HG03045 (cell line): ENCODE data around the gene SMAP1.

Source experiments
- ATAC-seq: cut with Tn5 transposase; IDR thresholded peaks from one replicate; pipeline ENCODE4 v1.9.1; 2021; ENCODE audit warnings: mild to moderate bottlenecking, moderate library complexity; ENCODE audit not compliant: unreplicated experiment

Gene SMAP1

DNA sequence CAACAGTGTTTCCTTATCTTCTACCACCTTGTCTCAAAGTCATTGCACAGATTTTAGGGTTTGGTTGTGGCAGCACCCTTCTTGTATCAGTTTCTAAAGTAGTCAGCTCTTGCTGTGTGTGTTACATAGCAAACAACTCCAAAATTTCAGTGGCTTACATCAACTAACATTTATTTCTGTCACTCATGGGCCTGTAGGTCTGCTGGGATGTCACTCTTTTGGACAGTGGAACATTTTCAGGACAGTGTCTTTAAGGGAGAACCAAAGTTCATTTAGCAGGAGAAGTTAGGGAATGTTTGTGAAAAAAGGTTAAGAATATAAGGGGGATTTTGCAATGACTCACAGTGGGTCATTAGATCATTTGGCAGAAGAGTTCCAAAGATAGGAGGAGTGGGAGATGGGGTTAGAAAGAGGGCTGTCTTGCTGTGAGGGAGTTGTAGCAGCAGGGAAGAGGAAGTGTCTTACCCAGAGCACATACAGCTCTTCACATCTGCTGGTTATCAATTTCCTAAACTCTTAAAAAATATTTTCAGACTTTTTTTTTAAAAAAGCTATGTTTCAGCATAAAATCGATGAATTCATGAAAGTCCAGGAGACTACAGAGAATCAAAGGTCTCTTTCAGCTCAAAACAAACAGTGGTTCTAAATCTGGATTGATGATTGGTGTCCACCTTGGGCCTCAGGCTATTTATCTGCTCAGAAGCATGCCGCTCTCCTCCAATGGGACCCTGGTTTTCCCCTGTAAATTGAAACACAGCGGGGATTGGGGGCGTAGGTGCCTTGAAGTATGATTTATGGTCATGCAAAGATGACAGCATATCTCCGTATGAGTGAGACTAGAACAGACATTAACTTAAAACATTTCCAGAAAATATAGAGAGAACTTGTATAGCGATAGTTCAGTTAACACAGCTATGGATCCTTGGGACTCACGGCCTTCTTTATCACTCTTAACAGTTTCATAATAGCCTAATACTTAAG lies 171.9 kb downstream of the SMAP1 start:
- ATAC-seq = peak; percentile 49

DNA sequence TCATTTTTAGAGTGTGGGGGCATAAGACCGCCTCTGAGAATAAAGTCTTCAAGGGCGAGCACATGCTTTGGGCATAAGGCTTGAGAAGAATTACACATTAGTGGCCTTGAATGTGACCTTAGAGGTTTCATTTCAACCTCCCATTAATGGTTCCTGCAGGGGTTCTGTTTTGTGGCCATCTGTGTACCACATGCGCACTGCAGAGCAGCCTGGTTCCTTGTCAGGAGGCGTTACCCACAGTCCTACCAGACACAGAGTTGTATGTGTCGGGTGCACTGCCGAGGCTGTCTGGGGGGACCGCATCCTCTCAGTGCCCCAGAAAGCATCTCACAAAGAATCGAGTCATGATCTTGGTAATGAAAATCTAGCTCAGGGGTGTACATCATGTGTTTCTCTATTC lies 173.4 kb downstream of the SMAP1 start:
- no peak for ATAC-seq

DNA sequence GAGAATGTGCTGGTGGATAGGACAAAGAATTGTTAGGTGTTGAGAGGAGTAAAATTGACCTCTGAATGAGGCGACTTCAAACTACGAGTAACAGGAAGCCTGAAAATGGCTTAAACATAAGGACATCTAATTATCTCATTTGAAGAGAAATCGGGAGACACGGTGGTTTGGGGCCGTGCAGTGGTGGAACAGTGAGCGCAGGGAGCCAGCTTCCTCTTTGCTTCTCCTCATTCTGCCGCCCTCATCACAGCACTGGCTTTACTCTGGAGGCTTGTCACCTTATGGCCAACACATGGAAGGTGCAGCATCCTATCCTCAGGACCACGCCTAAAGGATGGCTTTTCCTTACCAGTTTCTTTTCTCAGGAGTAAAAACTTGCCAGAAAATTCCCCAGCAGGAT lies 174.9 kb downstream of the SMAP1 start:
- ATAC-seq = no peak

DNA sequence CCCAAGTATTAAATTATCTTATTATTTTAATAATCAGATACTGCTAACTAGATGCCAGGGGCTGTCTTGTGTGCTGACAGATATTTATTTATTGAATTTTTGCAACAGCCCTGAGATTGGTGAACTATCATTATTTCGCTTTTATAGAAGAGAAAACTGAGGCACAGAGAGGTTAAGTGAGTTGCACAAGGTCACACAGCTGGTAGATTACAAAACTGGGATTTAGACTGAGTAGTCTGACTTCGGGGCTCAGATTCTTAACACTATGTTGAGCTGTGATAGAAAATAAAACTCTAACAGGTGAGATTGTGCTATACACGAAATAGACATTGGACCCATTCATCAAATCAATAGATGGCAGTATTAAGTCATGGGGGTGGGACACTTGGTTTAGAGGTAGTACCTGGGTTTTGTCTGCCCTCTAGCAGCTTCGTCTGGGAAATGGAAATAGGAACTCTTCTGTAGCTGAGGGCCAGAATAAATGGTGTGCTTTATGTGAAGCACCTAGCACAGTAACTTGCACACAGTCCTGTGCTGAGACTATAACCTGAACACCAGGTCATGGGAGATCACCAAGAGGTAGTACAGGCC lies 175.7 kb downstream of the SMAP1 start:
- ATAC-seq = no peak

DNA sequence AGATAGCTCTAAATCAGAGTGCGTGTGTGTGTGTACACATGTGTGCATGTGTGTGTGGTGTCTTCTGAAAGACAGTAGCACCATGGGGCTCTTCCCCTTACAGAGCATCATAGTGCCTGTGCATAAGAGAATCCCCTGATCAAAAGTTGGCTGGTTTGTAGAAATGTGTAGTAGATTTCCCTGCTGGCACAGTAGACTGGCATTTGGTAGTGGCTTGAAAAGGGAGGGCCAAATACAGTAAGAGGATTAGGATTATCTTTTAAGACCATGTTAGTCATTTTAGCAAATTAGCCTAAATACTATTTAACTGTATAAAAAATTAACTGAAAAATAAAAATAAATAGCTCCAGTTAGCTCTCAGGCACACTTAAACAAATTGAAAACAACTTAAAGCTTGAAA lies 176.6 kb downstream of the SMAP1 start:
- no peak for ATAC-seq

DNA sequence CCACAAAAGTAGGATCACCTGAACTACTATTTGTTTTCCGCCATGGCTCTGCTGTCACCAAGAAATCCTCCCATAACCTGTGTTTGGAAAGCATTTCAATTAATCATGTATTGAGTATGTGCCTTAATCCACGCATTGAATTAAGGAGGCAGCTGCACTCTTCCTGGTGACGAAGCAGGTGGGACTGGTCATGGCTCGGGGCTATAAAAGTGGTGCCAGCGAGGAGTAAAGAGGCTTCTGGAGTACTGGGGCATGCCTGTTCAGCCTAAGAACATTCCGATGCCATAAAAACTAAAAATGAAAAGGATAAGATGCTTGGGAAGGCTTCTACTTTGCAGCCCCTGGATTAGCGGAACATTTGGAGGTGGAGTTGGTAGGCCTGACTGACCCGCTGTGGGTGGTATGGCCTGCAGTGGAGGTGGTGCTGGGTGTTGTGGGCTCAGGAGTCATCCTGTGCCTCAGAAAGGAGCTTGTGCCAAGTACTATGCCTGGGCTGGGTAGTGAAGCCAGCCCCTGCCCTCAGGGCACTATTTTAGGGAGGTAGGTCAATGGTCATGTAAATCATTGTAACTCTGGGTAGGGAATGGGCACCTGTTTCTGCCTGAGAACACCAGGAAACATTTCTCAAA lies 178.6 kb downstream of the SMAP1 start:
- no peak for ATAC-seq

DNA sequence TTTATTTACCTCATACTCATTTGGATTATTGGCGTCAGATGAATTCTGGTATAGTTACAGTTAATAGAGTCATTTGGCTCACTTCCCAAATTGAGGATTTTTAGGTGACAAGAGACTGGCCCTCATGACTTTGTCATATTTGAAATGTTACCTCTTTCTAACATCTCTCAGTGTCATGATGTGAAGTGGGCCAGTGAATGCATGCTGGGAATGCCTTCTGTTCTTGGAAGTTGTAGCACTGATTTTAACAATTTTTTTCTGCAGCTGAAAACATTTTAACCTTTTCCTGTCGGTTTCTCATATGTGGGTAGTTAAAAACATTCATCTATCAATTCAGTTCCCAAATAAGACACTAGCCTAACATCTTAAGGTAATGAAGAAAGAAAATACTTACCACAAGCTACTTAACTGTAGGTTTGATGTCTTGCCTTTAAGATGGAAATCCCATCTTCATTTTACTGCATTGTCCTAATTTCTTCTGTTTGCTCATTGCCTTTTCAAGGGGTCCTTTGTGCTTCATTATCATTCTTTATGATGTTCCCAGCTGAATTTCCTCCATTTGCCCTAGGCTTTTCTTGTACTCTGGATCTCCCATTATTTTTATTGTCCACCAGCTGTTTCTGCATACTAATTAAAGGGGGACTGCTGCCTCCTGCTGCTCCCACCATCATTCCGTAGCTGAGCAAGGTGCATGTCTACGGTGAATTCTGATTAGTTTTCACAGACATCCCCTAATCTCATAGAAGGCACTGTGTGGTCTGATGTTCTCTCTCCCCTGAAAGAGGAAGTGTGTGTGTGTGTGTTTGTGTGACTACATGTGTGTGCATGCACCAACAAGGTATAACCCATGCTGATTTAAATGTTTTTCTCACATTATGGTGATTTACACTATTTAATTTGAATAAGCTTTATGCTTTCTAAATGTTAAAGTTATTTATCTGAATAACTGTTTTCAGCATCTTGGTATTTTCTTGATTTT lies 179.7 kb downstream of the SMAP1 start:
- ATAC-seq = no peak

DNA sequence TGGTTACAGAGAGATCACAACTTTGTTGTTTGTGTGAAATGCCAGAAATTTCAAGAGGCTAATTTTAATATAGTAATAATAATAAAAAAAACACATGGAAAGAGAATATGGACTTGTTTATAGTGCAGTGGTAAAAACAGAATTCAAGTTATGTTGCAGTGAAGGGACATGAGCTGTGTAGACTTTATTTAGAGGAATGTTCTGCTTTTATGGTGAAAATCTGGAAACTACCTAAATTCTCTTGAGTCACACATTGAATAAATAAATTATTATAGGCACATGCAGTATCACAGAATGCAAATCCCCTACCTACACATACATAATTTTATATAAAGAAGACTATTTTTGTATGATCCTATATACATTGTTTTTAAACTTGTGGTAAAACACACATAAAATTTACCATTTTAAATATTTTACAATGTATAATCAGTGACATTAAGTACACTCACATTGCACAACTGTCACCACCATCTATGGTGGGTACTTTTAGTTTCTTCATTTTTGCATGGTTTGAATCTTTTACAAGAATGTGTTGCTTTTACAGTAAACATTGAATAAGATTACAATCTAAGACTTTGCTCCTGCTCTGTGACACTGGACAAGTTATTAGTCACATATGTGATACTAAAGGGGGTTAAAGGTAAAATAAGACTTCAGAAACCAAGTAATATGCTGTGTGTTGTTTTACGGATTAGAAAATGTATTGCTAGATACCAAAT lies 181.8 kb downstream of the SMAP1 start:
- no peak for ATAC-seq

DNA sequence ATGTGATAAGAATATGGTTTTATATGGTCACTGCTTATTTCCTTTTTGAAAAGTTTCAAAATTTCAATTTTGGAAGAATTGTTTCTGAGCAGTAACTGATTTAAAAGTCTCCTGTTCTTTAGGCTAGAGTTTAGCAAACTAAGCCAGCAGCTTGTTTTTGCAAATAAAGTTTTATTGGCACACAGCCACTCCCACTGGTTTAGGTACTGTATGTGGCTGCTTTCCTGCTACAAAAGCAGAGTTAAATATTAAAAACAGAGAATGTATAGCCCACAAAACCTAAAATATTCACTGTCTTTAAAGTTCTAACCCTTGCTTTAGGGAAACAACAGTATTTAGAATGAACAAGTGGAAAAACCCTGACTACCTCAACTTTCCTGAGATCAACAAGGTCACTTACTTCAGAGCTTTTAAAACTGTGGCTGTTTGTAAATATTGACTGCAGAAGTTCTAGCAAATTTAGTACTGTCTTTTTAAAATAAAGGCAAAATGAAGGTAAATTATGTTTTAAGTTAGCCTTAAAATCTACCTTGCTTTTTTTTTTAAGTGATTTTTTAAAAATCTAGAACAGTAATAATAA lies 185.1 kb downstream of the SMAP1 start:
- ATAC-seq = no peak

DNA sequence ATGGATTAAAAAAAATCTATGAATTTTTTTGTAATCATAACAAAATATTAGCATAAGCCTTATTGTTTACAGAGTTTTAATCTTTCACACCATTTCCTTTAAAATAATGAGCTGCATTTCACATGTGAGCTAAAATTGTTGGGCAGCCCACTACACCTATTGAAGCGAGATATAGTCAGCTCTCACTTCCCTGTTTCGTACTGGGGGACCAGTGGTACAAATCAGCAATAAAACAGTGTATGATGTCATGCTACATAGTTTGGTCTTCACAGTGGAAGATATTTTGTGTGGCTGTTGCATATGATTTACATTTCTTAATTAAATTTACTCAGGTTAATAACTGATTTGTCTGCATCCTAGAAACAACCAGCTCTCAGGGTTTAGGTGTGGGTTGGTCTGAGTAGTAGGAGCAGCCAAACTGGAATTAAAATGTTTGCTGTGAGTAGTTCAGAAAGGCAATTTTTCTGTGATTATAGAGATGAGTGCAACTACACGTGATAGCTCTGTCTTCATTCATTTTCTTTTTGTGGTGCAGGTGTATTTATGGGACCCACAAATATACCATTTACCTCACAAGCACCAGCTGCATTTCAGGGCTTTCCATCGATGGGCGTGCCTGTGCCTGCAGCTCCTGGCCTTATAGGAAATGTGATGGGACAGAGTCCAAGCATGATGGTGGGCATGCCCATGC lies 189.8 kb downstream of the SMAP1 start:
- ATAC-seq = peak; percentile 98

DNA sequence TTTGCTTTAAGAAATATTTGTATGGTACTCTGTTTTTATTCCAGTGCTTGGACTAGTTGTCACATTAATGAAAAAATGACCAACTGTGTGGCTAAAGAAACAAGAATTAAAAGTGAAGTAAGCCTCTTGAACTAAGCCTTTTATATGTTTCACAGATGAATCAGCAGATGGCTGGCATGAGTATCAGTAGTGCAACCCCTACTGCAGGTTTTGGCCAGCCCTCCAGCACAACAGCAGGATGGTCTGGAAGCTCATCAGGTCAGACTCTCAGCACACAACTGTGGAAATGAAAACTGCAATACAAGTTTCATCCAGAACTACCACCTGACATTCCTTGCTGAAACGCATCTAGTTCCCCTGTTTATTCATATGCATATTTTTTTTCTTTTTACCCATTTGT lies 192.4 kb downstream of the SMAP1 start:
- no peak for ATAC-seq

DNA sequence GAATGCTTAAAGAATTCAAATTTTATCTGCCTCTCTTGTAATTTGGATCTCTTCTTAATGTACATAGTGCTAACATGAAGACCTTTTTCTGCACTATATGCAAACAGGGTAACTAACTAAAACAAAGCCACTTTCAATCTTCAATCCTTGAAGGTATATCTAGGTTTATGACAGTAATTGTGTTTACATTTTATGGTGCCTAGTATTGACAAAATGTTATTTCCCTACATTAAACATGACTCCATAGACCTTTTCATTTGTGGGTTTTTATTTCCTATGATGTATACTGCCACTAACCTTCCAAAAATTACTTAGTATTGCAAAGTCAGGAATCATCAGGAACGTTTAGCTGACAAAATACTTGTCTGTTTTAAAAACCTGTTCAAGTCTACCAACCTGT lies 193.2 kb downstream of the SMAP1 start:
- no peak for ATAC-seq

DNA sequence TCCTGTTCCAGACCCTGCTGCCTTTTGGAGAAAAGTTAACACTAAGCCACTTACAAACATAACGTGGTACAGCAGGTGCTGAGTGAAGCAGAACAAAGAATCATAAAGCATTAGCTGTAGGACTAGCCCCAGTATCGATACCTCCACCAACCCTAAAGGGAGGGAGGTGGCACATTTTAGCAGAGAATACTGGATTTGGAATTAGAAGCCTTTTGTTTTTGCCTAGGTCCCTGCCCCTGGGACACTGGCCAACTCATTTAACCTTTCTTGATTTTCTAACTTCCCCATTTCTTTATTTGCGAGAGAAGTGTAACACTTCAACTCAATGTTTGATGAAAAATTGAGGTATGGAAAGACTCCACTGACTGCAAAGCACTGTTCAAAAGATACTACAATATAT lies 195.7 kb downstream of the SMAP1 start:
- ATAC-seq = no peak

DNA sequence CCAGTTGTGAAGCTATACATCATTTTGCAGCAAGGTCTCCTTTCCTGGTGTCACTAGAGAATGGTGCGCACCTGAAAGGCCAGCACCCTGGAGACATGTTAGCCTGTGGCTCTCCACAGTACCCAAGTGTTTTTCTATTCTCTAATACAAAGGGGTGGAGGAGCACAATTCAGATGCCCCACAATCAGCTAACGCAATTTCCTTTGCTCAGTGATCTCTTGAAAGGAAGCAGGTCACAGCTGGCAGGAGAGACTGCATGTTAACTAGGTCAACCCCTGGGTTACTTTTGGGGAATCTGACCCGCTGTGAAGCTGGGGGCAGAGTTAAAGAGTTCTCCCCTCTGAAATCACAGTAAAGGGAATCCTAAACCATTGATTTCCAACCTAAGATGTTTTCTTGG lies 196.7 kb downstream of the SMAP1 start:
- no peak for ATAC-seq

DNA sequence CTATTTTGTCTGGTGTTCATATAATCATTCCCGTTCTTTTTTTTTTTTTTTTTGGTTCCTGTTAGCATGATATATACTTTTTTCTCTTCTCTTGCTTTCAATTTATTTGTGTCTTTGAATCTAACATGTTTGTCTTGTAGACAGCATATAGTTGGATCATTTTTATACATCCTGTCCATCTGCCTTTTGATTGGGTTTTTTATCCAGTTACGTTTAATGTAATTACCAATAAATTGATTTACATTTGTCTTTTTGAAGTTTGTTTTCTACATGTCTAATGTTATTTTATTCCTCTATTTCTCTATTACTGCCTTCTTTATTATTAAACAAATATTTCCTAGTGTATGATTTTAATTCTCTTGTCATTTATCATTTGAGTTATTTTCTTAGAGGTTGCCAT lies 204.8 kb downstream of the SMAP1 start:
- ATAC-seq = no peak

DNA sequence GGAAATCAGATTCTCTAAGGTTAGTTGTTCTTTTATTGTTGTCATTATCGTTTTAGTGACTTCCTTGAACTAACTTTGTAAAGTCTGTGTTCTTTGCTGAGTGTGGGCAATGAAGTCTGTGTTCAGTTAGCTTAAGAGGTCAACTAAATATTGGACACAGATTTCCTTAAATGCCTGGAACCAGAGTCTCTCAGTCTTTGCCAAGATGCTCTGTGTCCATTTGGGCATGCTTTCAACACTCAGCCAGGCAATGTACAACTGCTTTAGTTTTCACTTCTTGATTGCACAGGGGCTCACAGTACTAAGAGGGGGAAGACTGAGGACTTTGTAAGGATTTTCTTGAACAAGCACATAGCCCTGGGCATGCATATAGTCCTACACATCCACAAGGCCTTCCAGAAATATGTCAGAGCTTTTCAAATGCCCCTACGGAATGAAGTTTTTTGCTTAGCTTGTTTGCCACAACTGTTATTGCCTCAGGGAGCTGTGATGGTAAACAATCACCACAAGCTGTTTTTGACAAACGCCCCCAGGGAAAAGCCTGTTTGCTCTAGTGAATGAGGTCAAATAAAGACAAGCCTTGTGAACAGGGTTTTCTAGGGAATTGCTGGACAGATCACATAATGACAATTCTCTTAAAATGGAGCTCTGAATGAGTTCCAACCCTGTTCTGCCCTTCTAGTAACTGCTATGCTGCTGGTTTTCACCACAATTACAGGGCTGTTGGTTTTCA lies 206.7 kb downstream of the SMAP1 start:
- no peak for ATAC-seq

DNA sequence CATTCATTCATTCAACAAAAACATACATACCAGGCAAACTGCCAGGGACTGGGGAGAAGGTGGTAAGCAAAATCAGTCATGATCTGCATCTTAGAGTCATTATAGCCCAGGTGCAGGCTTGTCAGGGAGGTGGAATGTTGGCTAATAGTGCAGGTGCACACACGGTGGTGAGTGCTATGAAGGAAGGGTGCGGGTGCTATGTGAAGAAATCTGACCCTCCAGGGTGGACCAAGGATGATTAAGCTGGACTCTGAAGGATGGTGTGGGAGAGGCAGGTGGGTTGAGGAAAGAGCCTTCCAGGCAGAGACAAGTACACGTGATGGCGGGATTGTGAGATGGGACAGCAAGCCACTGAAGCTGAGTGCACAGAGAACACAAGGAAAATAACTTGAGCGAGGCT lies 211.8 kb downstream of the SMAP1 start:
- ATAC-seq = no peak
